Measurements from ENCODE around the gene TASP1.
"Not testable (repeated sequence)": the region's sequence is repeated elsewhere in the genome, so short reads cannot be mapped to it uniquely, and the experiment has no call there.

- TF ChIP-seq, protein P1, sequence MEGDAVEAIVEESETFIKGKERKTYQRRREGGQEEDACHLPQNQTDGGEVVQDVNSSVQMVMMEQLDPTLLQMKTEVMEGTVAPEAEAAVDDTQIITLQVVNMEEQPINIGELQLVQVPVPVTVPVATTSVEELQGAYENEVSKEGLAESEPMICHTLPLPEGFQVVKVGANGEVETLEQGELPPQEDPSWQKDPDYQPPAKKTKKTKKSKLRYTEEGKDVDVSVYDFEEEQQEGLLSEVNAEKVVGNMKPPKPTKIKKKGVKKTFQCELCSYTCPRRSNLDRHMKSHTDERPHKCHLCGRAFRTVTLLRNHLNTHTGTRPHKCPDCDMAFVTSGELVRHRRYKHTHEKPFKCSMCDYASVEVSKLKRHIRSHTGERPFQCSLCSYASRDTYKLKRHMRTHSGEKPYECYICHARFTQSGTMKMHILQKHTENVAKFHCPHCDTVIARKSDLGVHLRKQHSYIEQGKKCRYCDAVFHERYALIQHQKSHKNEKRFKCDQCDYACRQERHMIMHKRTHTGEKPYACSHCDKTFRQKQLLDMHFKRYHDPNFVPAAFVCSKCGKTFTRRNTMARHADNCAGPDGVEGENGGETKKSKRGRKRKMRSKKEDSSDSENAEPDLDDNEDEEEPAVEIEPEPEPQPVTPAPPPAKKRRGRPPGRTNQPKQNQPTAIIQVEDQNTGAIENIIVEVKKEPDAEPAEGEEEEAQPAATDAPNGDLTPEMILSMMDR (IDR thresholded peaks at IDR 0.05): not testable (repeated sequence)
- not testable (repeated sequence) for TF ChIP-seq POLR2AphosphoS5 (IDR thresholded peaks at IDR 0.05)
Measured at GRCh38 chr20:13619415-13619814, 19.3 kb downstream of the TASP1 start.
